Measurements from ENCODE around the gene RNPC3.
"Not testable (repeated sequence)": the region's sequence is repeated elsewhere in the genome, so short reads cannot be mapped to it uniquely, and the experiment has no call there.

- not testable (repeated sequence) for TF ChIP-seq CTCF (IDR thresholded peaks at IDR 0.05; ENCODE audit: low read depth, low read length, poor library complexity, severe bottlenecking); EZH2phosphoT487 (IDR thresholded peaks at IDR 0.05; ENCODE audit: borderline replicate concordance, low read length)
Observed at GRCh38 chr1:103576784-103577183, 51.3 kb downstream of the RNPC3 start.

All from DOHH2 (cell line).